ENCODE data around the gene DERA.
"Not testable (repeated sequence)": the region's sequence is repeated elsewhere in the genome, so short reads cannot be mapped to it uniquely, and the experiment has no call there.

The DERA gene

DNA sequence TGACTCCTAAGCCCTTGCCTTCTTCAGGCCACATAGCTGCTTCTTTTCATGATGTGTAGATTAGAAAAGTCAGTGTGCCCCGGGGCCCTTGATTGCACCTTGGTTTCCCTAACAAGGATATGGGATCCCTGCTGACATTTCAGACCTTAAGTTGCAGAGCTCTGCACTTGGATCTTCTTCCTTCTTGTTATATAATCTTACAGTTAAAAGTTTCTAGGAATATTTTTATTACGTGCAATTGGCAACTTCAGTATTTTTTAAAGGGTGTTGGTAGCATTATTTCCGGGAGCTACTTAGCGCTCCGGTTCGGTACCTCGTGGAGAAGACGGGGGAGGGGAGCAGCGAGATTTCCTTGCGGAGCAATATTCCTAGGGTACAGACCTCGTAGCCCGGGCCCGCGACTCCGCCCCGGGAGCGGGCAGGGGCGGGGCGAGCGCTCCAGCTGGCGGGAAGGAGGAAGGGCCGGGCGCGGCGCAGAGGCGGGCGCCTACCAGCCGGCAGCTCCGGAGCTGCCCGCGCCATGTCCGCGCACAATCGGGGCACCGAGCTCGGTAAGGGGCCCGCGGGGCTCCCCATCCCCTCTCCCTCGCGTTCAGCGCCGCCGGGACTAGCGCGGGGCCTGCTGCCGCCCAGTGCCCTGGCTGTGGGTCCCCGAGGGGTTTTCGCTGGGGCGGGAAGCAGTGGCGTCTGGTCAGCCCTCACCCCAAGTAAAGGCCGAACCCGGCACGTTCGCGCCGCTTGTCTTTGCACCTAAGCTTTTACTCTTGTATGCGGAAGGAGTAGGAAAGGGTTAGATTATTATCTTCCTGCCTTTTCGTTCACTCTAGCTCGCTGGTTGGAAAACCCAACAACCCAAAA, at the start of gene DERA:
Gene DERA, plus strand, starts transcription at position 469 of the 858 bp plus-strand sequence. Its CDS starts 52 bp downstream, at position 521.
- DNase-seq, result peak; percentile 61

DNA sequence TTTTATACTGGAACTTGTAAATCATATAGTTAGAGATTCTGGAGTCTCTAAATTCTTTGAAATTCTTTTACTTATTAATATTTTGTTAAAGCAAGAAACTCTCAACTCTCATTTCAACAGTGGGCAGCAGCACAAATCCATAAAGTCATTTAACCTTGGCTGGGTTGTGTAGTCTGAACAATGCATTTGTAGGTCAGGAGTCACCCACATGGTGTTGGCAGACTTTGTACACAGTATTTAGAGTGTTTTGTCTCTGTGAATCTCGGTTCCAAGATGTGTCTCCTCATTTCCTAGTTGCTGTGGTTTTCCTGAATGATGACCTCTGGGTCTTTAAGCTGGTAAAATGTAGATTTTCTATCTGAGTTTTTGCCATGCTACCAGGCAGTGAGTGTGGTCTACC, 49.7 kb upstream of the DERA start:
- DNase-seq, result no peak

DNA sequence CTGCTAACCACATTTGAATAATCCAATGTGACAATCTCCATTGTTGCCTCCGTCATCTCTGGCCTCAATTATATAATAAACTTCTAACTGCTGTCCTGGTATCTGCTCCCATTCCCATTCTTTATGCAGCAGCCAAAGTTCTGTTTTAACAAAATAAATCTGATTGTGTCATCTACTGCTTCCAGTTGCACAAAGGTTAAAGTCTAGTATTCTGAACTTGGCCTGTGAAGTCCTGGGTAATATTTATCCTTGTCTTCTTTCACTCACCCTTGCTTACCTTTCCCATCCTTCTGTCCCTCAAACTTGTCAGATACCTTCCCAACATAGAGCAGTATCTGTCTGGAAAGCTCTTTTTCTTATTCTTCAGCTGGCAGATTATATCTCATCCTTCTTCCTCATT, 48.3 kb upstream of the DERA start:
- no peak for DNase-seq

DNA sequence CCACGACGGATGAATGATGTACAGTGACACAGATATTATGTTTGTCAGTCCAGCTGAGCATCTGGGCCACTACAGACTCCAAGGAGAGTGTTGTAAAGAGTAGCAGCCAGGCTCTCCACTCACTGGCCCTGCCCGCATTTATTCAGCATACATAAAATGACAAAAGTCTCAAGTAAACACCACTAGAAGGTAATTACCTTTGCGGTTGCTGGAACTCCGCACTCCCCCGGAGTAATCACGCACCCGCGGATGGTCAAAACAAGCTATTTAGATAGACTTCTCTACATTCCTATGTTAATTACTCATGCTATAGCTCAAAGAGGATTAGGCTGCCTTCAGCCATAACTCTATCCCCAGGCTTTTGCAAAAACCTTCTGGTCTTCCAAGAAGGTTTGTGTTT, 47.8 kb upstream of the DERA start:
- no peak for DNase-seq

DNA sequence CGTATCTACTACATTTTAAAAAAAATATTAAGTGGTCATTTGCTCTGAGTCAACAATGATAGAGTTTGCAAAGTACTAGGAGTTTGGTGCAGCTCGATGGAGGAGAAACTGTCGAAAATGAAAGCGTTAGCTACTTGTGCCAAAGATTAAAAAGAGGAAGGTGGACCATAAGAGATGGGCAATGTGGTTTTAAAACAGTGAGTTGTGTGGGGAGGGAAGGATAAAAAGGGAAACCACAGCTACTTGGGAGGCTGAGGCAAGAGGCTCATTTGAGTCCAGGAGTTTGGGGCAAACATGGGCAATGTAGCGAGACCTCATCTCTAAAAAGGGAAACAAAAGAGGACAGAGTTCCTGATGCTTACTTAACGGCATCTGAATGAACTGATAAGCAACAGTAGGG, 47.1 kb upstream of the DERA start:
- DNase-seq, result no peak

DNA sequence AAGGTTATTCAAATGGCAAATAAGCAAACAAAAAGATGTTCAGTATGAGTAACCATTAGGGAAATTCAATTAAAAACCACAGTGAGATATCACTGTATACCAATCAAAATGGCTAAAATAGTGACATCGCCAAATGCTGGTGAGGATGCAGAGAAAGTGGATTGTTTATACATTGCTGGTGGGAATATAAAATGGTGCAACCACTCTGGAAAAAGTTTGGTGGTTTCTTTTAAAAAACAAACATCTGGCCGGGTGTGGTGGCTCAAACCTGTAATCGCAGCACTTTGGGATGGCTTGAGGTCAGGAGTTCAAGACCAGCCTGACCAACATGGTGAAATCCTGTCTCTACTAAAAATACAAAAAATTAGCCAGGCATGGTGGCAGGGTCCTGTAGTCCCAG, 42.9 kb upstream of the DERA start:
- DNase-seq, result no peak

DNA sequence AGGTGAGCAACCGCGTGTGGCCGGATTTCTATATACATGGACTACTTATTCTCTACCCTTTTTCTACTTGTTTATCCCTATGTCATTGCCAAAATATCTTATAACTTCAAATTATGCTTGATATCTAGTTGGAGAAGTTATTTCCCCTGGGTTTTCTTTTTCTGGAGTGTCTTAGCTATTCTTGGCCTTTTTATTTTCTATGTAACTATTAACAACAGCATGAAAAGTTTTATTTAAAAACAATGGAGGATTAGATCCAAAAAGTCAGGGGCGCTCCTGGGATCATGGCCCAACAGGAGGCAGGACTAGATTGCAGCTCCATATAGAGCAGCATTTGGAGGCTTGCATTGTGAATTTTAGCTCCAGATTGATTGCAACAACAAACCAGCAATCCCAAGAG, 37.6 kb upstream of the DERA start:
- no peak for DNase-seq

DNA sequence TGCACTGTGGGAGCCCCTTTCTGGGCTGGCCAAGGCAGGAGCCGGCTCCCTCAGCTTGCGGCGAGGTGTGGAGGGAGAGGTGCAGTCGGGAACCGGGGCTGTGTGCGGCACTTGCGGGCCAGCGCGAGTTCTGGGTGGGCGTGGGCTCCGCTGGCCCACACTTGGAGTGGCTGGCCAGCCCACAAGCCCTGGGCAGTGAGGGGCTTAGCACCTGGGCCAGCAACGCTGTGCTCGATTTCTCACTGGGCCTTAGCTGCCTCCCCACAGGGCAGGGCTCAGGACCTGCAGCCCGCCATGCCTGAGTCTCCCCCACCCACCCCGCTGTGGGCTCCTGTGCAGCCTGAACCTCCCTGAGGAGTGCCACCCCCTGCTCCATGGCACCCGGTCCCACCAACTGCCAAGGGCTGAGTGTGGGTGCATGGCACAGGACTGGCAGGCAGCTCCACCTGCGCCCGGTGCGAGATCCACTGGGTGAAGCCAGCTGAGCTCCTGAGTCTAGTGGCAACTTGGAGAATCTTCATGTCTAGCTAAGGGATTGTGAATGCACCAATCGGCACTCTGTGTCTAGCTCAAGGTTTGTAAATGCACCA, 36.5 kb upstream of the DERA start:
- DNase-seq, result not testable (repeated sequence)

DNA sequence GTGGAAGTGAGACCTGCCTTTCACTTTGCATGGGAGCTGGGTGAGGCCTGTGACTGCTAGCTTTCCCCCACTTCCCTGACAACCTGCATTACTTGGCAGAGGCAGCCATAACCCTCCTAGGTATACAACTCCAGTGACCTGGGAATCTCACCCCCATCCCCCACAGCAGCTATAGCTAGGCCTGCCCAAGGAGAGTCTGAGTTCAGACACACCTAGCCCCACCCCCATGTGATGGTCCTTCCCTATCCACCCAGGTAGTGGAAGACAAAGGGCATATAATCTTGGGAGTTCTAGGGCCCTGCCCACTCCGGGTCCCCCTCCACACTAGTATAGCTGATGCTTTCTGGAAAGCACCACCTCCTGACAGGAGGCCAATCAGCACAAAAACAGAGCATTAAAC, 35.3 kb upstream of the DERA start:
- no peak for DNase-seq

DNA sequence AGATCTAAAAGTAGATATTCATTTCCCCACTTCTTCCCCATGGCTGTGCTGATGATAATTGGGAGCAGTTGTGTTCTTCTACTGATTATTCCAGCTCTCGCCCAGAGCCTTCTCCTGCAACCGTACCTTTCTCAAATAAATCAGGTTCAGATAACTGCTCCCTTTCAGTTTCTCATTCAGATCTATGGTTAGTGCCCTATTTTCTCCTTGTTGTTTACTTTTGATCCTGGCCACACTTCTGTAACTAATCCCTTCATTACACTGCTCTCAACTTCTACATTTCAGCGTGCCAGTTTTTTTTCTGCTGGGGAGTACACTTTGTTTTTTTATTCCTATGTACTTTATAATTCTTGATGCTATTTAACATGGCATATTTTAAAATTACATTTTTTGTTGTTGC, 31.7 kb upstream of the DERA start:
- no peak for DNase-seq

DNA sequence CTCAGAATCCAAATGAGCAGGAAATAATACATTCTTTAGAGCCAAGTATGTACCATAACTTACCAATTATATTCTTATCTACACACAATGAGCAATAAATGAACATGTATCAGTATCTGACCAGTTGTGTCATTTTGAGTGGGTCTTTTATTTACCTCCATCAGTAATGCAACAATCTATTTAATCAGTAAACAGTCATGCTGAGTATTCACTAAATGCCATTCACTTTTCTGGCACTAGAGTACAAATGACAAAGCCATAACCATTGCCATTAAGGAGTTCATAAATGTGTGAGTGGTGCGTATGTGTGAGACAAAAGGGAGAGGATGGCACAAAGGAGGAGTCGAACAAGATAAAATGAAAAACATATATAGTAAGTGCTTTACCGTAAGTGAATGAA, 30.4 kb upstream of the DERA start:
- no peak for DNase-seq

DNA sequence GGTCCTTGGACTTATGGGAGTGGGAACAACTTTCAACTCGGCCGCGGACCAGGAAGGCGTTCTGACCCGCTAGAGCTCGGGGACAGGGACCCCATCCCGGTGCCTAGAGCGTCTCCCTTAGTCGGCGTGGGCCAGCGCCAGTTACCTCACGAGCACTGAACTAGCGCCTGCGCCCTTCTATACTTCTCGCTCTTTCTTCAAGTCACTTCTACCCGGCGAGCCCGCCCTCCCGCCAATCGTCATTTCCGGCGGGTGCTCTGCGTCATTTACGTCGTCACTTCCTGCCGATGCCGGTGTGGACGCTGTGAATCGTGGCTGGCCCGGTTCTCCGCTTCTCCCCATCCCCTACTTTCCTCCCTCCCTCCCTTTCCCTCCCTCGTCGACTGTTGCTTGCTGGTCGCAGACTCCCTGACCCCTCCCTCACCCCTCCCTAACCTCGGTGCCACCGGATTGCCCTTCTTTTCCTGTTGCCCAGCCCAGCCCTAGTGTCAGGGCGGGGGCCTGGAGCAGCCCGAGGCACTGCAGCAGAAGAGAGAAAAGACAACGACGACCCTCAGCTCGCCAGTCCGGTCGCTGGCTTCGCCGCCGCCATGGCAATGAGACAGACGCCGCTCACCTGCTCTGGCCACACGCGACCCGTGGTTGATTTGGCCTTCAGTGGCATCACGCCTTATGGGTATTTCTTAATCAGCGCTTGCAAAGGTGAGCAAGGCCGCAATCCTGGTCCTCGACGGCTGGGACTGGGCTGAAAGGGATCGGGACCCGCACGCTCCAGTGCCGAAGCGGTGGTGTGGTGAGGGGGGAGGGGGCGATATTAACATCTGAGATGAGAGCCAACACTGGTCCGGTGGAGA, 28.8 kb upstream of the DERA start, which contains the start of gene STRAP:
Gene STRAP, plus strand, starts transcription at position 270 of the 854 bp plus-strand sequence. Its CDS starts 321 bp downstream, at position 591.
- peak; percentile 94 for DNase-seq

DNA sequence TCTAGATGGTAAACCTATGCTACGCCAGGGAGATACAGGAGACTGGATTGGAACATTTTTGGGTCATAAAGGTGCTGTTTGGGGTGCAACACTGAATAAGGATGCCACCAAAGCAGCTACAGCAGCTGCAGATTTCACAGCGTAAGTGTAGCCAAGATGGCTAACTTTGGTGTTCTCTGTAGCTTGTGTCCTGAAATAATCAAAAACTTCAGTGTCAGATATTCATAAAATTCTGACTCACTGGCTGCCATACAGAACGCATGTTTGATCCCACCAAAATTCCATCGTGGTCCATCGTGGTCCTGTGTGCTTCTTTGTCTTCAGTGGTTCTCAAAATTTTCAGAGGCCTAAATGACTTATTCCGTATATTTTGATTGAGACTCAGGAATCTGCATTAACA, 27.6 kb upstream of the DERA start:
- no peak for DNase-seq

DNA sequence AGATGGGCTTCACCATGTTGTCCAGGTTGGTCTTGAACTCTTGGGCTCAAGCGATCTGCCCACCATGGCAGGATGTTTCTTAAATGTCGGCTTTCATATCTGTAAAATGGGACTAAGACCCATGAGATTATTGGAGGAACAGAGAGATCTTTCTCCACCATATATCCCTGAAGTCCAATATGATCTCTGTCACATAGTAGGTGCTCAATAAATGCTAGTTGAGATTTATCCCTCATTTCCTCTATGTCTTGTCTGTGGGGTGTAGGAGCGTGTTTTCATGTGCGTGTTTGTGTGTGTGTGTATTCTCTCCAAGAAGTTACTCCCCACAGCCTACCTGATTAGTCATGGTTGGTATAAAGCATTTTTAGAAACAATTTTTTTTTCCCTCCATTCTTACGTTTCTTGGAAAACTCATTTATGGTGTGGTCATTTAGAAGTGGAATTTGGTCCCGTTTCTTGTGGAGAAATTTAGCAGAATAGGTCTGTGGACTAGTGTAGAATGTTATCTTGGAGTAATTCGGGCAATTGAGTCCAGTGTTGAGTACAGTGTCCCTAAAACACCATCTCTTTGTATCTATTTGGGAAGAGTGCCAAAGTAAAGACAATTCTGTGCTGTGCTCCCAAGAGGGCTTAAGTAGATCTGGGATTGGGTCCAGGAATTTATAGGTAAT, 24.6 kb upstream of the DERA start:
- no peak for DNase-seq

DNA sequence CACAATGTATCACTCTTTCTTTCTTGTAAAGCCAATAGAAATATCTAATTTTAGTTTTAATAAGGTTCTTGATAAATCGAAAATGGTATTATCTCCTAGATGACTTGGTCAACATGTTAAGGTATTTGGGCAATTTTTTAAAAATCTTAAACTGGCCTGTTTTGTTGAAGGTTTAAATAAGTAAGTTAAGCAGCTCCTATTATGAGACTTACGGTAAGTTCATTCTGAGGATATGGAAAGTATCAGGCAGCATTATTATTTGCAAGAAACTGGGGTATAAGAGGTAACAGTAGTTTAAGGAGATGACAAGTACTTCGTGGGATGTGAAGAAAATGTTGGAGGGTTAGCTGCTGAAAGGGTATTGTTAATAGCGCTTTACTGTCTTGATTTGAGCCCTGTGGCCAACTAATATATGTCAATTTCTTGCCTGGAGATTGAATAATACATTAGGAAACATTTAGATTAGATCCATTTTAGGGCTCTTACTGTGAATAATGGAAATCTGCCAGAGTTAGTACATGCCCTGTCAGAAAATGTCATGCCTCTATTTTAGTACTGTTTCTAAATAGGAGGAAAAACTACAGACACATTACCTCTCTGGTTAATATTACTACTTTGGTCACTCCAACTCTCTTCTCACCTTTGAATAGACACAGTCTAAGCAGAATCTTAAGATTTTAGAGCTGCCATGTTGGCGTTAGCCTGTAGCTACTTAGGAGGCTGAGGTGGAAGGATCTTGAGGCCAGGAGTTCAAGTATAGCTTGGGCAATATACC, 23.9 kb upstream of the DERA start:
- no peak for DNase-seq

DNA sequence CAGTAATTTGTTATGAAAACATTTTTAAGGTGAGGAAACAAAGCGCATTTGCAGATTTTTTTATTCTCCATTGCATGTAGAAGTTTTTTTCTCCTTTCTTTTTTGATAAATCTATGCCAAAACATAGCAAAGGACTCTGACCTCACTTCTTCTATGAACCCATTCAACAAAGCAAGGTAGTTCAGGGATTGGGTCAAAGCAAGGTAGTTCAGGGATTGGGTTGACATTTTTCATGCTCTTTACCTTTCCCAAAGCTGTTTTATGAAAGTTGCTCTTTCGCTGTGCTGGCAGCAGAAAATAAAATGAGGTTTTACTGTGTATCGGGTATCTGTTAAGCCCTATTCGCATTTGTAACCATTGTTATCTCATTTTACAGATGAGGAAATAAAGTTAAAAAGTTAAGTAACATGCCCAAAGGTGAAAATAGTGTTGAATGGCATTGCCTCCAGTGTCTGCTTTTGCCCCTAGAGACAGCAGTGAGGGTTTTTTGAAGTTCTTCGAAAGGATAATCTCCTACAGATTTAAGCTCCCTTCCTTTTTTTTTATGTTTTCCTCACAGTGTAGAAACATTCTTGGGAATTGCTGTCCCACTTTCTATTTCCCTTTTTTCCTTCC, 18.4 kb upstream of the DERA start:
- no peak for DNase-seq

DNA sequence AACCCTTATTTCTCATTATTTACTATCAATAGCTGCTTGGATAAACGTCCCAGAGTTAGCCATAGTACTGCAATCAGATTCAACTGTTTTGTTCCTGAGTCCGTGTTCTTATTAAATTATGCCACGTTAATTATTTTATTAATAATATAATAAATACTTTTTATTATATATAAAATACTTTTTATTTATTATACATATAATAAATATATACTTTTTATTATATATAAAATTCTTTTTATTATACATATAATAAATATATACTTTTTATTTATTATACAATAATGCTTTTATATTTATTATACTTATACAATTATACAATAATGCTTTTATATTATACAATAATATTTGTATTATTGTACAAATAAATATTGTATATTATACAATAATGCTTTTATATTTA, 17.9 kb upstream of the DERA start:
- no peak for DNase-seq

DNA sequence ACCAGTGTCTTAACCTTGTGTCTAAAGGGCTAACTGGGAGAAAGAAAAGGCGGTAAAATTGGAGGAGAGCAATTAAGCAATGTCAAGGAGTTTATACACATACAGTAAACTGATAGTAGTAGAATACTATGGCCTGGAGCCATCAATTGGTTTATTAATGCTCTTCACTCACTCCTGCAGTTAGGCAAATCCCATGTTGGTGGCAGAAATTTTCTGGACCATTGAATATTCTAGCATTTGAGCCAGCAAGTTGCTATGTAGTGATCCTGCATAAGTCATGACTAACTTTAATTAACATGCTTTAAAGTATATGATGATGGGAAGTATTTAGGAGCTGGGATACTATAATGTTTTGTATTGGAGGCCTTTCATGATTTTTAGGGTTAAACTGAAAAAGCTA, 14.3 kb upstream of the DERA start:
- no peak for DNase-seq

DNA sequence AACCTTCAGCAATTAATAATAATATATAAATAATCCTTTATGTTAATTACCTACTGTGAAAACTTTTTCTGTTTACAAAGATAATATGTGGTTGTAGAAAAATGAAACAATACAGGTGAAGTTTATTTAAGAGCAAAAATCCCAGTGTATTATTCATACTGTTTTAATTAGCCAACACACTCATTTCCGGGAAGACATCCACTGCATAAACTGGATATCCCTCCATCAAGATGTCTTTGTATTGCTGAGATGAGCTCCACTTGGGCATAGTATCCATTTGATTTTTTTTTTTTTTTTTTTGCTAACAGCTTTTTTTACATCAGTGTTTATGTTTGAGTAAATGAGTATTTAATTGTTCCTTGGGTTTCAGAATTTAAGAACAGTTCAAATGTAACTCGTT, 13.7 kb upstream of the DERA start:
- no peak for DNase-seq

DNA sequence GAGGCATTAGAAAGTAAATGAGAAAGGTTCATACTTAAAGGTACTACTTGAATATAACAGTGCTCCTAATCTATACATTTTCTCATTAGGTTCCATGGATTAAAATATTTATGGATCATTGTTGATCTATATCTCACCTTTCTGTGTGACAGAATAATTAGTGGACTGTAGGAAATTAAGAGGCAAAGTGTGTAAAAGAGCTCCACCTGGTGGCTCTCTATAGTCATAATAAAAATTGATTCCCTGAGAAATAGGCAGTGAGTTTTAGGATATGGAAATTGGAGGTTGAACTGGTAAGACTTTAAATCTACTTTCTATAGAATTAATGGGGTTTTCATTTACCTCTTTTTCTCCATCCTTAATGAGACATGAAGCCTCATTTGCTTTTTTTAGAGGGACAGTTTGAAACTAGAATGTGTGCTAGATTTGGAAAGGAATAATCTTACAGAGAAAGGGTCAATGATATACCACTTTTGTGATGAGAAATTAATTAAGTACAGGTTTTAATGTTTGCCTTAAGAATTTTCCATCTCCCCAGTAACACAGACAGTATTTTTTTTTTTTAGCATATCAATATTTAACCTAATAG, 11.8 kb upstream of the DERA start:
- no peak for DNase-seq

DNA sequence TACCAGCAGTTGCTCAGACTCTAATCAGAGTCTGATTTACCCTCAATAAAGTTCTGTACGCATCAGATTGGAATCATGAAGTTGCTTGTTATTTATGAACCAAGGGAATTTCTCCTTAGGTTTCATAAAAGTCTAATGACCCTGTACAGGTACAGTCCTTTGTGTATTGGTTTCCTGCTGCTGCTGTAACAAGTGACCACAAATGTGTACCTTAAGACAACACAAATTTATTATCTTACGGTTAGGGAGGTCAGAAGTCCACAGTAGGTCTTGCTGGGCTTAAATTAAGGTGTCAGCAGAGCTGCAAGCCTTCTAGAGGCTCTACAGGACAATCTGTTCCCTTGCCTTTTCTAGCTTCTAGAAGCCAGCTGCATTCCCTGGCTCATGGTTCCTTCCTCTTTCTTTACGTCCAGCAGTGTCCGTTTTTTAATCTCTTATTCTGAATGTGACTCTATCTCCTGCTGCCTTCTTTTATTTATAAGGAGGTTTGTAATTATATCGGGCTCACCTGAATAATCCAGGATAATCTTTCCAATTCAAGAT, 6.7 kb upstream of the DERA start:
- DNase-seq, result no peak

All from activated naive CD4-positive, alpha-beta T cell treated with anti-CD3 and anti-CD28 coated beads, Interleukin-2, amount 50 U/mL, for 16 hours (primary cell).